GM19043 (cell line): ENCODE data around the gene LRMDA.

ENCODE experiments used
- ATAC-seq: cut with Tn5 transposase; IDR thresholded peaks from one replicate; pipeline ENCODE4 v1.9.1; 2021; ENCODE audit warnings: low read depth; ENCODE audit not compliant: unreplicated experiment

LRMDA gene

GRCh38 chr10:76198287-76199035 is 767.0 kb downstream of the LRMDA start:
- no peak for ATAC-seq

GRCh38 chr10:76201962-76202361 is 770.5 kb downstream of the LRMDA start:
- no peak for ATAC-seq

GRCh38 chr10:76202777-76203176 is 771.4 kb downstream of the LRMDA start:
- no peak for ATAC-seq

DNA sequence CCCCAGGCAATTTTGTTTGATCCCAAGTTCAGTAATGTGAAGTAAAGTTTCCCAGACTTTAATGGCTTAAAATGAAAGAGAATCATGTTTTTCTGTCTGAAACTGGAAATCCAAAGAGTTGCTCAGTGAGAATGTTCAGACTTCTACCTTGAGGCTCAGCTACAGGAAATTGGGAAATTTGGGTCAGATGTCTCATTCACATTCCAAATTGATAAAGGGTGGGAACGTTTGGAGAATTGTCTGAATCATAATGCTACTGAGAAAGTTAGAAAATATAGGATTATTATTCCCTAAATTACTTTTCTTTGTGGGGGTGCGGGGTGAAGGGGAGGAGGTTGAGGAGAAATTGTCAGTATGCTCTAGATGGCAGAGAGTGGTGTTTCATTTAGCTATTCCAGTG is 773.9 kb downstream of the LRMDA start:
- ATAC-seq: no peak

DNA sequence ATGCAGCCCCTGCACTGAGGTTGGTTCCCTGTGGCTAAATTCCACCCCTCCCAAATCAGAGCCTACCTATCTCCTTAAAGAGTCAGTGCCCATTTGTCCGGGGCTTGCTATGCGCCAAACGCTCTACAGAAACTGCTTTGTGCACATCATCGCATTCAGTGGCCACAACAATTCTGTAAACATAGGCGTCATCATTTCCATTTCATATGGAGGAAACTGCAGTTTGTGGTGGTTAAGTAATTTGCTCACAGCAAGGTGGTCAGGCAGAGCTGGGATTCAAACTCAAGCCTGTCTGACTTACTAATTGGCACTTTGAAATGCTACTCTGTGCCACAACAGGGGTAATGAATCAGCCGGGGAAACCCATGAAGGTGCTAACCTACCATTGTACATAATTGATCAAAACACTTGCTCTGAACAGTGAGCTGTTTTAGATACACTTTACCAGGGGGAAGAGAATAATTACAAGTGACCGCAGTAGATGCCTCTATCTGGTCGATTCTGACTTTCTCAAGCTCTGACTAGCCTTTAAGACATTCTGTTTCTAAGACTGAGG is 775.5 kb downstream of the LRMDA start:
- no peak for ATAC-seq

GRCh38 chr10:76209135-76209534 is 777.7 kb downstream of the LRMDA start:
- ATAC-seq: no peak

DNA sequence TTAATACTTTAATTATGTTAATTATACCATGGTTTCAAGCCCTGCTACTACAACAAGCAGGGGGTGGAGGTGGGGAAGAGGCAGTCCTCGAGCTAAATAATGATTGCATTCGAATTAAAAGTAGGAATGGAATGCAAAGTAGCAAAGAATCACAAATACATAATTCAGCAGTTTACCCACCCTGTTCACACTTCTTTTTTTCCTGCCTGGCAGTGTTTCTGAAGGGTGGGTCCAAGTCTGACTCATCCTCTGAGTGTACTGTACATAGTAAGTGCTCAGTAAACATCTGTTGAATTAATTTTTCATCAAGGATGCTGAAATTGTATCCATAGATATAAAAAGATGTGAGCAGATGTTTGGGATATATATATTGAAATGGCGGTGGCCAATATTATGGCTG is 778.8 kb downstream of the LRMDA start:
- no peak for ATAC-seq

- no peak for ATAC-seq
These were observed 780.3 kb downstream of the LRMDA start for GRCh38 chr10:76211691-76212090.

DNA sequence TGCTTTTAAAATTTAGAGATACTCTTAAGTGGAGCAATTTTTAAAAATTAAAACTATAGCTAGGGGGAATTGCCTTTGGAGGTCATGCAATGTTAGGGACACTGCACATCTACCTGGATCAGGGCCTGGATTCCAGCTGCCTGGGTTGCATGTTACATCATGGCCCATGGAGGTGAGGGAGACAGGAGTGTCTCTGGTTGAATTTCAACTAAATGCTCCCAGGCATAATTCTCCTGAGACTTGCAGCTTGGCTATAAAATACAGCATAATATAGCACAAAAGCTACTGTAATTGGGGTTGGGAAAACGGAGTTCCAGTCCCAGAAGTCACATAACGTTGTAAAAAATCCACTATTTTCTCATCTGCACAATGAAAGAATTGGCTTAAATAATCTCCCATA is 782.5 kb downstream of the LRMDA start:
- no peak for ATAC-seq

GRCh38 chr10:76218035-76218434 is 786.6 kb downstream of the LRMDA start:
- no peak for ATAC-seq

DNA sequence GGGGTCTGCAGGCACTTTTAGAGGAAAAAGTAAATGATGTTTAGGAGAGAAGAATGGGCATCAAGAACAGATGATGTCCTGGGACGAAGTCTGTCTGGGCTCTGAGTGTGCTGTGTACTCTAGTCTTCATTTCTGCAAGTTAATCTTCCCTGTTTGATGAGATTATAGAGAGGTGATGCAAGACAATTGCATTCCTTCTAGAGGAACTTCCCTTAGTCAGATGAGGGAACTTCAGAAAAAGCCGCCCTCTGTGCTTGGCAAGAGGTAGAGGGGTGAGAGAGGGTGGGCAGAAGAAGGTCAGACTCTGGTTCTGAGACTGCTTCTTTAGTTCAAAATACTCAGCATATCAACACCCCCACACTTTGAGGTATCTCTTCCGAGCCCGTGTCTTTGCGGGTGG is 797.9 kb downstream of the LRMDA start:
- no peak for ATAC-seq

DNA sequence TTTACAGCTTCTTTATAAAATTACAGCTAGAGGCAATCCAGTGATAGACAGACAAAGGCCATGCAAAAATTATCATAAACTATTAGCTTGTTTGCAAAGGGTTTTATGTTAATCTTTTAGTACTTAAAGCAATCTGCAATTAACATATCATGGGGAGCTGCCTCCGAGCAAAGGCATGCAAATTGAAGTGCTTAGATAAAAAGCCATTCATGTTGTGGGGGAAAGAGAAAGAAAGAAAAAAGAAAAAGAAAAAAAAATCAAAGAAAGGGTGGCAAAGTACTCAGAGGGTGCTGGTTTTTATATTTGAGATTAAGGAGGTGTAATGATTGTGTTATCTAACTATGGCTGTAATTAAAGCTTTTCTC is 799.5 kb downstream of the LRMDA start:
- ATAC-seq: no peak

DNA sequence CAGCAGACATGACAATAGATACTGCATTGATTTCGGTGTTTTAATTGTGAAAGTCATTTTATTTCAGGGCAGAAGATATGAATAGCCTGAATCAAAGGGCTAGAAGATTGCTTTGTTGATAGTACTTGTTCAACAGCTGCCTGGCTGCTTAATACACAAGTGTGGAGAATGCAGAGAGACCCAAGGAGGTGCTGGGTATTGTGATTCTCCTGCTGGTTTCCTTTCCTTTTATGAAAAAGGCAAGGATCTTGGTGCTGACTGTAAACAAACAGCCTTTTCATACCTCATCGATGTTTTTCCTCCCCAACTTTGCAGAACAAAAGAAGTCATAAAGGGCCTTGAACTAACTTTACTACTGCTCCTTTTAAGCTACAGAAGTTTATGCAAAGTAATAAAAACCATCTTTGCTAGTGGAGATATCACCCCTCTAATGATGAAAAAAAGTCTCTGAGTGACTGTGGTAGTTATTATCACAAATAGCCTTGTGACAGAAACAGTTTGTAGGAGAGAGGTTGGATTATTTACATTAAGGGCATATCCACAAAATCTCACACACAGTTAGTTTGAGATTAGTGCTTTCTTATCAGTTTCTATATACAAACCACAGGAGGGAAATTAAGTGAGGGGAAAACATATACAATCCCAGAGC is 800.0 kb downstream of the LRMDA start:
- no peak for ATAC-seq

GRCh38 chr10:76234499-76235226 is 803.2 kb downstream of the LRMDA start:
- no peak for ATAC-seq

- no peak for ATAC-seq
These were observed 804.9 kb downstream of the LRMDA start for GRCh38 chr10:76236356-76236755.

GRCh38 chr10:76242956-76243355 is 811.5 kb downstream of the LRMDA start:
- ATAC-seq: no peak

DNA sequence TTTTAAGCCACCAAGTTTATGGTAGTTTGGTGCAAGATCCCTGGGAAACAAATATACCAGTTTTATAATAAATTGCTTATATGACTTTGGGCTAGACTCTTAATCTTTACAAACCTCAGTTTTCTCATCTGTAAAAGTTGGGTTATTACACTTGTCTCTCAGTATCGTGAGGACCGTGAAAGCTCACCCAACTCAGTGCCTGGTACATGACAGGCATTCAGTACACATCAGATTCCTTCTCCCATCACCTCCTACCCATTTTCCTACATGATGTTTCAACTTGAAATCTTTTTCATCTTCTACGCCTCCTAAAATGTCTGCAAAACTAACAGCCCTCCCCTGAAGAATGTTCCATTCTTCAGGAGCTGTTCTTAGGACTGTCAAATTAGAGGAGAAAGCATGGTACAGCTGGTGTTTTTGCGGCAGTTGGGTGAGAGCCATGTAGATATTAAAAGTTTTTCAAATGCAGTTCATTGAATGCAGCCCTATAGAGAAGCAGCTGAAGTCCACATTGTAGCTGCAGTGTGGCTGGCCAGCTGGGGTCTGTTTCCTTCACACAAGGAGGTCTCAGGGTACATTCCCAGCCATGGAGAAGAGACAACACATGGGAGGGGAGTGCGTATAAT is 812.8 kb downstream of the LRMDA start:
- ATAC-seq: no peak

DNA sequence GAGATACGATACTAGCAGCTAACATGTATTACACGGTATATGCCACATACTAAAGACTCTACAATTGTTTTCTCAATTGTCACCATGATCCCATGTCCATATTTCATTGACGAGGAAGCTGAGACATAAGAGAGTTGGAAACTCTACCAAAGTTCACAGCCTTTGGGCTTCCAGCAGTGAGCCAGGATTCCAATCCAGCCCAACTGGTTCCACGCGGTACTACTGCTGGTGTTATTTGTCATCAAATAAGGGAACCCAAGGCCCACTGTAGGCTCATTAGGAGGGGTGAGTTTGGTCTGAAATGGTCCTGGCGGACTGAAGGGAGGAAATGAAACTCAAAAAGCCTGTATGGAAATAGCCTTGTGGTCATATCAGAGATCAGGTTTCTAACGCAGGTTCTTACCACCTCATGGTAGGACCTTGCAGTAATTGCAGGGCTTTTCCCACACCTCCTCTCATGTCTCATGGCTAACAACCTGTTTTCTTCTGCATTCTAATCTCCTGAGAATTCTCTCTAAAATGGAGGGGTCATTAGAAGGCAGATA is 814.6 kb downstream of the LRMDA start:
- no peak for ATAC-seq

- no peak for ATAC-seq
These were observed 817.3 kb downstream of the LRMDA start for GRCh38 chr10:76248649-76249200.
